Tibial nerve (tissue), 4 donors: ENCODE measurements around the gene FAM53C. TPM values are rescaled to one million over a fixed set of nuclear protein-coding genes. Genes with fewer than 3 reads are reported as not detected.
A peak's percentile ranks its signal among the peaks of the same experiment; 100 is the strongest.

ENCODE experiments used
- DNase-seq, 2 donors: peaks; one replicate each; pipeline ENCODE4 v3.0.0-alpha.2; 2019; ENCODE audit warnings: low spot score in 2 of 2
- H3K27ac ChIP-seq, 4 donors: fragments of 200-600 bp; sonication (generic) in 3 of 4; one replicate each; pipeline ENCODE4 v1.5.1; 2017 to 2019; ENCODE audit warnings: mild to moderate bottlenecking in 1 of 4
- H3K27me3 ChIP-seq, 2 donors: fragments of 200-600 bp; sonication (generic) in 1 of 2; one replicate each; pipeline versions ENCODE4 v1.5.1 to v1.6.0; 2017 to 2019
- H3K36me3 ChIP-seq, 3 donors: fragments of 200-600 bp; sonication (generic); one replicate each; pipeline ENCODE4 v1.5.1; 2018 to 2019
- H3K4me1 ChIP-seq, 4 donors: fragments of 200-600 bp; sonication (generic) in 3 of 4; one replicate each; pipeline ENCODE4 v1.5.1; 2017 to 2019
- H3K4me3 ChIP-seq, 4 donors: fragments of 200-600 bp; sonication (generic) in 3 of 4; one replicate each; pipeline ENCODE4 v1.5.1; 2017 to 2019; ENCODE audit warnings: mild to moderate bottlenecking in 1 of 4, moderate library complexity in 1 of 4
- H3K9me3 ChIP-seq, 4 donors: fragments of 200-600 bp; sonication (generic) in 3 of 4; one replicate each; pipeline ENCODE4 v1.5.1; 2017 to 2019
- CTCF ChIP-seq, 5 experiments: fragments of 200-600 bp in 3 of 5; fragments of 450-650 bp in 2 of 5; sonication (generic) in 3 of 5; IDR thresholded peaks; one replicate each; pipeline ENCODE4 v1.5.1; 2016 to 2019; ENCODE audit warnings: antibody characterized with exemption in 5 of 5, mild to moderate bottlenecking in 3 of 5, moderate library complexity in 2 of 5
- EP300 ChIP-seq, 2 donors: sonication (generic); formaldehyde crosslinking; IDR thresholded peaks; one replicate each; pipeline ENCODE4 v1.6.1; 2017; ENCODE audit warnings: antibody characterized with exemption in 2 of 2, mild to moderate bottlenecking in 1 of 2
- POLR2A ChIP-seq, 2 donors: fragments of 450-650 bp; IDR thresholded peaks; one replicate each; pipeline ENCODE4 v1.6.1; 2017; ENCODE audit warnings: antibody characterized with exemption in 2 of 2, mild to moderate bottlenecking in 2 of 2, moderate library complexity in 2 of 2
- WGBS, 2 donors: methylation state at CpG; one replicate each; pipeline ENCODE4 v1.1.5; 2018; 5-methylcytosine and 5-hydroxymethylcytosine counted together
- total RNA-seq, 4 donors: library from RNA; depleted of rRNA; stranded (reverse); fragments of >200 nt; gene quantifications; one replicate each; pipeline ENCODE4 v1.1.0, GENCODE V29; 2016

Gene FAM53C
- total RNA-seq, 4 donors from 2014 or later, result 15.5 to 39.1 (median 21.6) TPM

DNA sequence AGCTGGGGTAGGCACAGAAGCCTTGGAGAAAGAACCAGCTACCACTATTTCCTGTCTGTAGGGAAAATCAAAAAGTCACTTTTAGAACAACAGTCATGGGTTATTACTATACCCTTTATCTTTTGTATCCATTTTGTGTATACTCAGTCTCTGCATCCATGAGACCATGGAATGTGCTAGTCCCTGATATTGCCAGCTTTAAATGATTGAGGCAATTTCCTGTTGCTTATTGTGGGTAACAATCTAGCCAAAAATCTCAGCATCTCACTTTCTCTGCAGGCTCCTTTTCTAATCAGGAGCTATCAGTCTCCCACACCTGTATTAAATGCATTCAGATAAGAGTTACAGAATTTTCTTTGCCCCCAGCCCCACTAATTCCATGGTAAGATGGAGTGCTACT lies 13.5 kb downstream of the FAM53C start:
- Histone ChIP-seq H3K4me3 (no peak overlapping the region), H3K9me3 (peaks cover 0 to 10% (median 0%) of the 10 kb centered on the region in 4 donors), H3K27me3 (no peaks in the 10 kb centered on the region), H3K4me1 (peaks cover 0 to 54% (median 25%) of the 10 kb centered on the region in 4 donors), H3K36me3 (peaks cover 0 to 32% (median 9%) of the 10 kb centered on the region in 3 donors), H3K27ac (peak overlapping the region in 1 of 4 donors; percentile 96)
- TF ChIP-seq EP300 (IDR thresholded peaks at IDR 0.05) (no peak), POLR2A (IDR thresholded peaks at IDR 0.05) (no peak), CTCF (IDR thresholded peaks at IDR 0.05) (no peak)
- no peak for DNase-seq

GRCh38 chr5:138352071-138352721 lies 14.1 kb downstream of the FAM53C start, which contains the start of gene KDM3B:
Gene KDM3B, plus strand, starts transcription at chr5:138352685. Its CDS starts 111 bp downstream, at chr5:138352796.
- TF ChIP-seq CTCF (IDR thresholded peaks at IDR 0.05), result peak; percentile 97 to 99 (median 98)
- no peak for TF ChIP-seq POLR2A (IDR thresholded peaks at IDR 0.05)
- peak in 1 of 2 donors; percentile 56 for TF ChIP-seq EP300 (IDR thresholded peaks at IDR 0.05)

DNA sequence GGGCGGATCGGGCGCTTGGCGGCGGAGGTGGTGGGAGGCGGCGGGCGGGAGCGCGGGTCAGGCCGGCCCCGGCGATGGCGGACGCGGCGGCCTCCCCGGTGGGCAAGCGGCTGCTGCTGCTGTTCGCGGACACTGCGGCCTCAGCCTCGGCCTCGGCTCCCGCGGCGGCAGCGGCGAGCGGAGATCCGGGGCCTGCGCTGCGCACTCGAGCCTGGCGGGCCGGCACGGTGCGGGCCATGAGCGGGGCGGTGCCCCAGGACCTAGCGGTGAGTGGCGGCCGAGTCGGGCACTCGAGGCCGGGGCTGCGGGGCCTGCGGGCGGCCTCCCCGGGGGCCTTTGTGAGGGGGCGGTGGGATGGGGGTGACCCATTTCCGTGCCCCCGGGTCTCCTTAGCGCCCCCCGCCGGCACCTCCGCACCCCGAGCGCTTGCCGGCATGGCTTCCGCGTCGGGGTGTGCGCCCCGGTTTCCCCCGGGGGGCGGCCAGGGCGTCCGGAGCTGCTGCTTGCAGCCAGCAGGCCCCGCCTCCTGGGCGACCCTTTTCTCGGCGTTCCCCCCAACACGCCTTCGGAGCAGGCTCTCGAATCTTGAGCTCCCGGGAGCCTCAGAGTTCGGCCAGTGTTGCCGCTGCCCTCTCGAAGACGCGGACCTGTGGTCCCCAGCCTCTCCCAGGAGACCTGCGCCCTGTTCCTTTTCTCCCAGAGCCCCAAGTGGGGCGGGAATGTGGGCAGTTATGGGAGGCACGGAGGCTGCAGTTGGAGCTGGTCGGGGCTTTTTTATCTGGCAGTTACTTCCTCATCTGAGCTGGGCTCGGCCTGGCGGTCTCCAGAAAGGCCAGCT lies 14.9 kb downstream of the FAM53C start:
- Histone ChIP-seq H3K27ac (peak overlapping the region; percentile 95 to 99 (median 97)), H3K9me3 (peaks cover 0 to 10% (median 0%) of the 10 kb centered on the region in 4 donors), H3K27me3 (no peaks in the 10 kb centered on the region), H3K4me3 (peak overlapping the region; percentile 86 to 96 (median 93)), H3K4me1 (peaks cover 0 to 60% (median 27%) of the 10 kb centered on the region in 4 donors), H3K36me3 (peaks cover 0 to 18% (median 0%) of the 10 kb centered on the region in 3 donors)
- peak; percentile 28 to 54 for DNase-seq
- WGBS, 2 donors, result 0 to 2% methylated on average over 29 to 31 of the region's 88 CpGs
- TF ChIP-seq EP300 (IDR thresholded peaks at IDR 0.05), result peak in 1 of 2 donors; percentile 58
- TF ChIP-seq CTCF (IDR thresholded peaks at IDR 0.05), result peak in 3 of 5 experiments; percentile 27 to 51 (median 45)
- no peak for TF ChIP-seq POLR2A (IDR thresholded peaks at IDR 0.05)

More at GRCh38 chr5:138352071-138352721, 14.1 kb downstream of the FAM53C start, which contains the start of gene KDM3B:
- Histone ChIP-seq H3K4me1 (peaks cover 0 to 60% (median 27%) of the 10 kb centered on the region in 4 donors), H3K4me3 (peak within 1 kb of the TSS; percentile 86 to 96 (median 93)), H3K36me3 (peaks cover 0 to 25% (median 2%) of the 10 kb centered on the region in 3 donors), H3K27me3 (no peaks in the 10 kb centered on the region), H3K9me3 (peaks cover 0 to 10% (median 0%) of the 10 kb centered on the region in 4 donors), H3K27ac (peak within 1 kb of the TSS; percentile 95 to 99 (median 97))
- peak; percentile 70 to 71 for DNase-seq
- WGBS, 2 donors, result 51 to 58% methylated on average over 3 to 4 of the region's 30 CpGs

GRCh38 chr5:138353560-138354080 lies 15.6 kb downstream of the FAM53C start:
- no peak for DNase-seq
- no peak for TF ChIP-seq CTCF (IDR thresholded peaks at IDR 0.05)
- peak in 1 of 2 donors; percentile 50 for TF ChIP-seq EP300 (IDR thresholded peaks at IDR 0.05)
- H3K4me3 ChIP-seq, result peak overlapping the region; percentile 86 to 96 (median 93)
- no peaks in the 10 kb centered on the region for H3K27me3 ChIP-seq
- H3K9me3 ChIP-seq, result peaks cover 0 to 10% (median 0%) of the 10 kb centered on the region in 4 donors
- H3K36me3 ChIP-seq, result peaks cover 0 to 11% (median 0%) of the 10 kb centered on the region in 3 donors
- peak overlapping the region; percentile 95 to 99 (median 97) for H3K27ac ChIP-seq
- 1% methylated on average over 11 of the region's 11 CpGs for WGBS, 2 donors
- peaks cover 0 to 56% (median 27%) of the 10 kb centered on the region in 4 donors for H3K4me1 ChIP-seq
